Right cardiac atrium (tissue), 5 donors: ENCODE data around the gene FGD6. TPM values are rescaled to one million over a fixed set of nuclear protein-coding genes. Genes with fewer than 3 reads are reported as not detected.
A peak's percentile ranks its signal among the peaks of the same experiment; 100 is the strongest.

ENCODE experiments used
- ATAC-seq, 2 donors: fragments of 200-7000 bp; cut with Tn5 transposase; one replicate each; pipeline versions ENCODE4 v1.8.0 to v1.9.1; 2020; ENCODE audit warnings: moderate library complexity in 2 of 2, mild to moderate bottlenecking in 1 of 2
- DNase-seq, 3 donors: peaks; one replicate each; pipeline ENCODE4 v3.0.0-alpha.2; 2020
- H3K27ac ChIP-seq: one replicate; pipeline ENCODE4 v1.5.1; 2013; ENCODE audit warnings: mild to moderate bottlenecking, low read length, control low read depth, moderate library complexity
- H3K27me3 ChIP-seq: one replicate; pipeline ENCODE4 v1.6.1; 2013; ENCODE audit not compliant: control insufficient read depth, insufficient read depth
- H3K4me1 ChIP-seq: one replicate; pipeline ENCODE4 v1.6.1; 2013; ENCODE audit warnings: low read length; ENCODE audit not compliant: control insufficient read depth, insufficient read depth
- H3K4me3 ChIP-seq: one replicate; pipeline ENCODE4 v1.5.1; 2013; ENCODE audit warnings: low read length, control low read depth
- H3K9me3 ChIP-seq: one replicate; pipeline ENCODE4 v1.6.1; 2013; ENCODE audit warnings: low read length; ENCODE audit not compliant: control insufficient read depth
- WGBS: extraction: QIAGEN DNeasy Blood & Tissue Kit; methylation state at CpG from one replicate; pipeline ENCODE4 v1.1.7; 2013; 5-methylcytosine and 5-hydroxymethylcytosine counted together
- intact Hi-C, 4 donors: fragments of 100-400 bp; cut with DNase I; formaldehyde crosslinking; loops; one replicate each; pipeline versions ENCODE4 v1.11.0 to v1.14.0; 2022 to 2023
- polyA plus RNA-seq: library from polyadenylated mRNA; stranded (reverse); fragments of 200-250 nt; gene quantifications from one replicate; pipeline ENCODE4 v1.2.3, GENCODE V29; 2013
- total RNA-seq, 4 donors: library from RNA; stranded (reverse); fragmentation: NEBNext Ultra II Directional; extraction: Animal tissue kit (Norgen Biotek cat#: 25700); gene quantifications; one replicate each; pipeline ENCODE4 v1.2.1, GENCODE V29; 2021
- donor health status: healthy with polysubstance abuse.
- donor health status: DM: no; HTN: yes; CAD: no.
- donor health status: DM: no; HTN: no; CAD: no.
- donor health status: DM: no; HTN: yes; CAD: no; lungs with severe emphysema.
- donor health status: DM: yes; HTN: yes; CAD: no.

The FGD6 gene
- total and polyA plus RNA-seq, 5 donors, result 2.9 to 23.8 (median 20.3) TPM

DNA sequence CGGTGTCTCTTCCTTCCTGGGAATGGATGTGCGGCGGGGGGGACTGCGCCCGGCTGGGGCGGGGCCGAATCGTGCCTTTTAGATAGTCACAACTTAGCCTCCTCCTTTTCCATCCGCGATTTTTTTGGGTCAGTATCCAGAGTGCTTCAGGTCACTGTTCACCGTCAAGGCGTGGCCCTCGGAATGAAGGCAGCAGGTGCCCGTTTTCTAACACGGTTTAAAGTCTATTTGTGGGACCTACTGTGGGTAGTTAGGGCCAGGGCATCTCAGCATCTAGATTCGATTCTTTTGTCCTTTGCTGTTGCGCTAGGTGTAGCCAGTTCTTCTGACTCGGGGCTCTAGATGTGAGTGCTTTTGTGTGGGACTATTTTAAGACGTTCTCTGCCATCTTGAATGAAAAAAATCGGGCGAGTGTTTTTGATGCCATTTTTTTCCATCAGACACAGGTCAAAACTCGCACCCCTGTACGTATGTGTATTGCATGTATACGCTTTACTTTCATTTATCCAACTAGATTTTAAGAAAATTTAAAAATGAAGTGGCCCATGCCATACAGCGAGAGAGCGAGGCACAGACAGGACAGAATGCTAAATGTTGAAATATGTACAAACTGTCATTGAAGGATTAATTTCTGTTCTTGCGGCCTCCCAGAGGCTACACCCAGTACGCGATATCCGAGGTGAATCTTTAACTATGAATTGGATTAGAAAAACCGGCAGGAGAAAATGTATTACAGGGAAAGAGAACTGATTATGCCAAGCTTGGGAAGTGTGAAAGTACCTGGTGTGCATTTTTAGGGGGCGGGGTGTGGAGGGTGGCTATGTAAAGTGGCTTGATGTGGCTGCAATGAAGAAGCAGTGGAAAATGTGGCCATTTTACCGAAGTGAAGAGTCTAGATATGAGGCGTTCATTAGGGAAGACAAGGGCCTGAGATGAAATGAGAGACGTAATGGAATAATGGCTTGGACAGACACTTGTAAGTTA lies 1.2 kb upstream of the FGD6 start:
- 1% methylated on average over 35 of the region's 35 CpGs for WGBS
- no peaks in the 10 kb centered on the region for H3K4me1 ChIP-seq
- H3K9me3 ChIP-seq, result no peaks in the 10 kb centered on the region
- ATAC-seq, result peak; percentile 76 to 83
- H3K4me3 ChIP-seq, result peak overlapping the region; percentile 79
- H3K27me3 ChIP-seq, result no peaks in the 10 kb centered on the region
- peak in 1 of 3 donors; percentile 26 for DNase-seq
- peak overlapping the region; percentile 87 for H3K27ac ChIP-seq
- intact Hi-C loops, result loop anchor here (5.0 to 10.0 kb wide), 4 partner anchors 54 to 259 kb away; no protein-coding TSS in a partner anchor

DNA sequence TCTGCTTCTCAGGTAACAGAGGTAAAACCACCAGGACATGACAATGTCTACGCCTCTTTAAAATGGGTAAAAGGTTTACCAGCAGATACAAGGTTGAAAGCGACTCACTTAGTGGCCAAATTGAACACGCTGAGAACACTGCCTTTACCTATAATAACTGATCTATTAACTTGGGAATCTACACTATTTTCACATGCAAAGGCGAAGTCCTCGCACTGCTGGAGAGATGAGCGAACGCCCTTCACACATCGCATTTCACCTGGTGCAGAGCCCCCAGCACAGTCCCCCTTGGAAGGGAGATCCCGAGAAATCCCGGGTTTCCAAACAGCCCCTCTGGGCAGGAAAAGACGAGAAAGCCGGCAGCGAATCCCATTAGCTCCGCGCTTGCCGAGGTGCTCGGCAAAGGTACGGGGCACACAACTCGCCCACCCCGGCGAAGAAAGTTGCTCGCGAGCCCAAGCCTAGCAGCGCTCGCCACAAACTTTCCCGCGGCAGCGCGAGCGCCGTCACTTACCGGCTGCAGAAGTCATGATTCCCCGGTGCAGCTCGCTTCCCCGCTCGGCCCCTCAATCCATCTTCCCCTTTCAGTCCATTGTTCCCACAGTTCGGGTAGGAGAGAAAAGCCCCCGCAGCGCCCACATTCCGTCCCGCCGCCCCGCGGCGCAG lies 423 bp downstream of the FGD6 start:
- no peak for DNase-seq
- intact Hi-C loops, result loop anchor here (5.0 to 10.0 kb wide), 4 partner anchors 52 to 260 kb away; no protein-coding TSS in a partner anchor
- no peaks in the 10 kb centered on the region for H3K4me1 ChIP-seq

DNA sequence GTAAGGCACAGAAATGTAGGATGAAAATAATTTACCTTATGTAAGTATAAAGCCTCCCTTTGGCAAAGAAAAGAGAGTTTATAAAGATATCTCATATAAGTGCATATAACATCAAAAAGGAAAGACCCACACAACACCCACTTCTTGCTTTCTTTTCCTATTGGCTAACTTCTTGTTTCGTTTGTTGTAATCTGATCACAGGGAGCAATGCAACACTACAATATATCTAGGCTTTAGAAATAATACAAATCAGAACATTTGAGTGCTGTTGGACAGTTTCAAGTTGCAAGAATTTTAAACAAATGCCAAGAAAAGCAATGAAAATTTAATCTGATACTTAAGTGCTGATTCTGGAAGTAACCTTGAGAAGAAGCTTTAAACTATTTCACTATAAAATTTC lies 1.3 kb downstream of the FGD6 start:
- no peak for ATAC-seq
- 3% methylated on average over 1 of the region's 1 CpG for WGBS
- DNase-seq, result no peak
- intact Hi-C loops, result loop anchor here (5.0 to 10.0 kb wide), 4 partner anchors 51 to 261 kb away; no protein-coding TSS in a partner anchor
- H3K9me3 ChIP-seq, result no peaks in the 10 kb centered on the region
- peak overlapping the region; percentile 87 for H3K4me3 ChIP-seq
- H3K4me1 ChIP-seq, result no peaks in the 10 kb centered on the region
- H3K27me3 ChIP-seq, result no peaks in the 10 kb centered on the region
- H3K27ac ChIP-seq, result no peak overlapping the region

More for the DNA sequence above, 423 bp downstream of the FGD6 start:
- Histone ChIP-seq H3K27ac (peak overlapping the region; percentile 77), H3K27me3 (no peaks in the 10 kb centered on the region), H3K4me3 (peak overlapping the region; percentile 87), H3K9me3 (no peaks in the 10 kb centered on the region)
- ATAC-seq, result peak in 1 of 2 donors; percentile 18
- under 1% methylated on average over 45 of the region's 45 CpGs for WGBS

DNA sequence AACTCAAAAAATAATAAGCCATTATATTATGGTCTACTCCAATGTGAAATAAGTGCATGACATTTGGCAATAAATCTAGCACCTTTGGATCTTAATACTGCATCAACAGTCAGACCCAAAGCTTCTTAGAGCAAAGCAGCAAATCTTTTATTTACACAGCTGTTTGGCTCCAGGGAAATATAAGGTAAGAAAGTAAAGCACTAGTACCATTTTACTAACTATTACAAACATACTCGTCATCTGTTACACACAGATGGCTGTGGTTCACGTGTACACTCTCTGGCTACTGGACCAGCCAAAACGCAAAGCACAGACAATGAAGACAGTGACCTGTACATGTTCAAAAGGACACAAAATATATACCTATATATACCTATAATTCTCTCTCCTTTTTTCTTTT lies 2.8 kb downstream of the FGD6 start:
- Histone ChIP-seq H3K27me3 (no peaks in the 10 kb centered on the region), H3K4me3 (no peak overlapping the region), H3K27ac (no peak overlapping the region), H3K4me1 (no peaks in the 10 kb centered on the region), H3K9me3 (no peaks in the 10 kb centered on the region)
- intact Hi-C loops, result loop anchor here in 3 of 4 donors (10.0 kb wide), 2 partner anchors 50 to 60 kb away; no protein-coding TSS in a partner anchor
- no peak for ATAC-seq
- 91% methylated on average over 3 of the region's 3 CpGs for WGBS
- DNase-seq, result no peak

DNA sequence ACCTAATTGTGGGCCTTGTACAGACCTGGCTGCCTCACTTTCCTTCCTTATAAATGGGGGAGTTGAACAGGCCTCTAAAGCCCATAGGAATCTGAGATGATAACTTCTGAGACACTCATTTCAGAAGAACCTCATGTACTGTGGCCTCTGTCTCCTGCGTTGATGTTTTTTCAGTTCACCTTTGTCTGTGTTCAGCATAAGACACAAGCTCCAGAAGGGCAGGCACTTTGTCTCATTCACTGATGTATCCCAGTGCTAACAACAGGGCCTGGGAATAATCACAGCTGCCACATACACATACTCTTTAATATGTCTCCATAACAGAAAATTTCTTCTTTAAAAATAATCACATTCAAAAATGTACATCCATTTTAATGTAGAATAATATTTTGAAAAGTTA lies 3.3 kb downstream of the FGD6 start:
- H3K27ac ChIP-seq, result no peak overlapping the region
- no peaks in the 10 kb centered on the region for H3K27me3 ChIP-seq
- 62% methylated on average over 1 of the region's 1 CpG for WGBS
- H3K4me3 ChIP-seq, result no peak overlapping the region
- DNase-seq (no peak), ATAC-seq (no peak)
- H3K4me1 ChIP-seq, result no peaks in the 10 kb centered on the region
- intact Hi-C loops, result loop anchor here in 3 of 4 donors (10.0 kb wide), 2 partner anchors 49 to 59 kb away; no protein-coding TSS in a partner anchor
- H3K9me3 ChIP-seq, result no peaks in the 10 kb centered on the region

DNA sequence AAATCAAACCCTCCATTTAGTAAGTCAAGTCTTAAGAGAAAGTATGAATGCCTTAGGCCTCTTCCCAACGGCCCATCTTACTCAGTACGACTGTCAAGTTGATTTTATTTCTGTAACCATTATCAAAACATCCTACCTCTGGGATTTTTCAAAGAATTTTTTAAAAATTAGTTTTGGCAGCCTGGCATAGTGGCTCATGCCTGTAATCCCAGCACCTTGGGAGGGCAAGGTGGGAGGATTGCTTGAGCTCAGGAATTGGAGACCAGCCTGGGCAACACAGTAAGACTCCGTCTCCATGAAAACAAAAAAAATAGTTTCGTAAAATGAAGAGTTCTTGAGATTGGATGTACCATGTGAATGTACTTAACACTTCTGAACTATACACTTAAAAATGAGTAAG lies 4.1 kb downstream of the FGD6 start:
- 86% methylated on average over 4 of the region's 4 CpGs for WGBS
- intact Hi-C loops, result loop anchor here in 3 of 4 donors (10.0 kb wide), 2 partner anchors 48 to 58 kb away; no protein-coding TSS in a partner anchor
- ATAC-seq, result no peak
- Histone ChIP-seq H3K4me1 (no peaks in the 10 kb centered on the region), H3K27me3 (no peaks in the 10 kb centered on the region), H3K4me3 (no peak overlapping the region), H3K9me3 (no peaks in the 10 kb centered on the region), H3K27ac (no peak overlapping the region)
- no peak for DNase-seq

DNA sequence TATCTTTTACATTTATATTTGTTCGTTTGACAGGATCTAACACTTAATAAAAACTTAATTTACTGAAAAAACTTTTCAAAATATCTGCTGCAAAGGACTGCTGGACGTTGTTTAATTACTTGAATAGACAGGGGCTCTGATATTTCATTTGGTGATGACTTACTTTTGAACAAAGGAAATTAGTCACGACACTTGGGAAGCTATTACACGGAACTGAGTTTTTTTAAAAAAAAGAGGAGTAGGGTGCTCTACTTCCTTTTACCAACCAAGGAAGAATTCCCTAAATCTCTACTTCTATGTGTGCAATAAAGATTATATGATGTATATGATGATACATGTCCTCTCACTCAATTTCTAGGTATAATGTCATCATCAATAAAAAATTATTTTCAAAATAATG lies 4.7 kb downstream of the FGD6 start:
- Histone ChIP-seq H3K27ac (no peak overlapping the region), H3K4me3 (no peak overlapping the region), H3K27me3 (no peaks in the 10 kb centered on the region), H3K9me3 (no peaks in the 10 kb centered on the region), H3K4me1 (no peaks in the 10 kb centered on the region)
- intact Hi-C loops, result loop anchor here in 3 of 4 donors (10.0 kb wide), 2 partner anchors 48 to 58 kb away; no protein-coding TSS in a partner anchor
- ATAC-seq (no peak), DNase-seq (no peak)
- 60% methylated on average over 4 of the region's 4 CpGs for WGBS

DNA sequence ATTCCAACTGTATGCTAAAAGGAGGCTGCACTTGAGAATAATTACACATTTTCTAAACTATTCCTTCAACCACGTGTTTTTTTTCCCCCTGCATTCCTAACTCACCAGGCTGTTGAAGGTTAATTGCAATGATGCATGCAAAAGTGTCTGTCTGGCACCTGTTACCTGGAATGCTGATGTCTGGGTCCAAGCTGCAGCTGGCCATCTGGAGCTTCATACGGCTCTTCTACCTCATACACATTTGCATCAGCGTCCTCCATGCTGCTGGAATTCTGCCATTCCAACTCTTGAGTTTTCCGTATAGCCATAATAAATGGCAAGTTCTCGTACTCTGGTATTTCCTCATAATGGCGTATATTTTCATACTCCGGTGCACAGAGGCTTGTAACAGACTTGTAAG lies 8.6 kb downstream of the FGD6 start:
- Histone ChIP-seq H3K4me3 (no peak overlapping the region), H3K9me3 (no peaks in the 10 kb centered on the region), H3K4me1 (peaks cover 9% of the 10 kb centered on the region), H3K27me3 (no peaks in the 10 kb centered on the region), H3K27ac (no peak overlapping the region)
- 88% methylated on average over 7 of the region's 7 CpGs for WGBS
- ATAC-seq, result no peak
- DNase-seq, result no peak
- intact Hi-C loops, result no loop called here

DNA sequence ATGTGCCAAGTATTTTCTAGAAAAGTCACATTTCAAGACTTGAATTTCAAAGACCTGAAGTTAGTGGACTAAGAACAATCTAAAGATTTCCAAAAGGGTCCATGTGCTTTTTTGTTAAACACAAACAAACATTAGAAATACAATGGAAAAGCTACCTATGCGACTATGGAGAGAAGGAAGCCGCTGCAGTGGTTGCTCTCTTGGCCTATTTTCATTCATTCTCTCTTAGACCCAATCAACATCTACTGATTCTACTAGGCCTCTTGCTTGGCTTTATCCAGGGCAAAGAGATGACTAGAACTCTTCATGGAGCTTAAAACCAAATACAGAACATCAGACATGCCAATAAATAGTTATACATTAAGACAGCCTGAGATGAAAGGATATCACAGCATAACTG lies 9.9 kb downstream of the FGD6 start:
- Histone ChIP-seq H3K4me1 (peaks cover 9% of the 10 kb centered on the region), H3K9me3 (no peaks in the 10 kb centered on the region), H3K27me3 (no peaks in the 10 kb centered on the region), H3K4me3 (no peak overlapping the region), H3K27ac (no peak overlapping the region)
- 88% methylated on average over 2 of the region's 2 CpGs for WGBS
- intact Hi-C loops, result no loop called here
- DNase-seq, result no peak
- ATAC-seq, result no peak

DNA sequence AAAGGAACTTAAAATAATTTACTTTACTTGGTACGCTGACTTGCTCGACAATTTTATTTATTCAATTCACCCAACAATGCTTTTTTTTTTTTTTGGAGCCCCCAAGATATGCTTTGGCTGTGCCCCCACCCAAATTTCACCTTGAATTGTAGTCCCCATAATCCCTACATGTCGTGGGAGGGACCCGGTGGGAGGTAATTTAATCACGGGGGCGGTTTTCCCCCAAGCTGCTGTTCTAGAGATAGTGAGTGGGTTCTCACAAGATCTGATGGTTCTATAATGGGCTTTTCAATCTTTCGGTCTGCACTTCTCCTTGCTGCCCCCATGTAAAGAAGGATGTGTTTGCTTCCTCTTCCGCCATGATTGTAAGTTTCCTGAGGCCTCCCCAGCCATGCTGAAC lies 10.4 kb downstream of the FGD6 start:
- no peaks in the 10 kb centered on the region for H3K9me3 ChIP-seq
- intact Hi-C loops, result no loop called here
- H3K27me3 ChIP-seq, result no peaks in the 10 kb centered on the region
- no peak overlapping the region for H3K4me3 ChIP-seq
- DNase-seq (no peak), ATAC-seq (no peak)
- 95% methylated on average over 8 of the region's 8 CpGs for WGBS
- no peak overlapping the region for H3K27ac ChIP-seq
- H3K4me1 ChIP-seq, result peaks cover 9% of the 10 kb centered on the region

DNA sequence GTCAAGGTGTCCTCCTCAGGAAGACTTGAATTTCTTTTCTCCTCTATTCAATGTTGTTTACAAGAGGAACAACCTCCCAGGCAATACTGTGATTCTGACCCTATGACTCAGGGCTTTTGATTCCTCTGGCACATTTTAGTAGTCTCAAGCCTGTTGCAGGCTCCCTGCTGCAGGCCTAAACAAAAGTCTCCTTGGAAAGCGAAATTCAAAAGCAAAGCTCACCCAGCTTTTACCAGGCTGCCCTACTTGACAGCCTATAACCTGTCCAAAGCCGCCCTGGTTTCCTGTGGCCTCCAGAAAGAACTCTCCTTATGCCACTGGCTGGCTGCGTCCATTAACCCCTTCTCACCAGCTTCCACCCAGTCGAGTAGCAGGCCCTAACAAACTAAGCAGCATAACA lies 11.6 kb downstream of the FGD6 start:
- no peak overlapping the region for H3K4me3 ChIP-seq
- no peaks in the 10 kb centered on the region for H3K9me3 ChIP-seq
- WGBS, result 52% methylated on average over 4 of the region's 4 CpGs
- peak overlapping the region; percentile 96 for H3K27ac ChIP-seq
- H3K4me1 ChIP-seq, result peaks cover 11% of the 10 kb centered on the region
- H3K27me3 ChIP-seq, result no peaks in the 10 kb centered on the region
- DNase-seq (no peak), ATAC-seq (peak; percentile 72 to 76)
- intact Hi-C loops, result no loop called here
